ENCODE data around the gene CTNS. TPM values are rescaled to one million over a fixed set of nuclear protein-coding genes. Genes with fewer than 3 reads are reported as not detected.
A peak's percentile ranks its signal among the peaks of the same experiment; 100 is the strongest.

Gene CTNS
- total and polyA plus RNA-seq, 5 donors from 2014 or later = 10.0 to 11.5 (median 10.3) TPM

DNA sequence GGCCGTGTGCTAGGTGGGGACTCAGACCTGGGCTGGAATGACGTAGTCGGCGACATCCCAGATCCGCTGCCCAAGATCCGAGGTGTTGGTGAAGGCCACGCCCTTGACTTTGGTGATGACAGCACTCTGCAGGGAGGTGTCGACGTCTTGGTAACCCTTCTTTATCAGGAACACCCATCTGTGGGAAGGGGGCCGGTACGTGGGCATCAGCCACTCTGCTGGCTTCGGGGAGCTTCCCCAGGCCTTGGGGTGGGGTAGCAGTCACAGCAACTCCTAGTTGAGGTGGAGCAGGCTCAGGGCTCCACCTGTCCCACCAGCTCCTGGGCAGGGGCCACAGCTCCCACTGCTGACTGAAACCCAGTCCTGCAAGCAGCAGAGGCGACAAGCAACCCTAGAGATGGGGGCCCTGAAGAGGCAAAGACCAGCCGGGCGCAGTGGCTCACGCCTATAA lies 55.1 kb downstream of the CTNS start:
- Histone ChIP-seq H3K4me1 (ENCODE audit: control insufficient read depth, insufficient read depth, low read length, poor library complexity, severe bottlenecking) (peaks cover 19% of the 10 kb centered on the region), H3K4me3 (ENCODE audit: low read depth, low read length) (no peak overlapping the region), H3K36me3 (ENCODE audit: control insufficient read depth, insufficient read depth, low read length) (peaks cover 13% of the 10 kb centered on the region), H3K27me3 (ENCODE audit: control insufficient read depth, insufficient read depth, low read length) (no peaks in the 10 kb centered on the region), H3K27ac (ENCODE audit: insufficient read depth, low read length, poor library complexity, severe bottlenecking) (no peak overlapping the region), H3K9me3 (ENCODE audit: control insufficient read depth in 2 of 2, low read length in 2 of 2) (no peaks in the 10 kb centered on the region)
- DNase-seq (no peak), ATAC-seq (ENCODE audit: low read depth in 2 of 2) (no peak)
- Mint-ChIP-seq H3K27me3 (peaks cover 6% of the 10 kb centered on the region), H3K9me3 (no peaks in the 10 kb centered on the region), H3K4me3 (peak overlapping the region in 1 of 4 donors; percentile 54), H3K36me3 (peaks cover 9% of the 10 kb centered on the region), H3K4me1 (peaks cover 0 to 35% (median 14%) of the 10 kb centered on the region in 4 donors), H3K27ac (no peak overlapping the region)

DNA sequence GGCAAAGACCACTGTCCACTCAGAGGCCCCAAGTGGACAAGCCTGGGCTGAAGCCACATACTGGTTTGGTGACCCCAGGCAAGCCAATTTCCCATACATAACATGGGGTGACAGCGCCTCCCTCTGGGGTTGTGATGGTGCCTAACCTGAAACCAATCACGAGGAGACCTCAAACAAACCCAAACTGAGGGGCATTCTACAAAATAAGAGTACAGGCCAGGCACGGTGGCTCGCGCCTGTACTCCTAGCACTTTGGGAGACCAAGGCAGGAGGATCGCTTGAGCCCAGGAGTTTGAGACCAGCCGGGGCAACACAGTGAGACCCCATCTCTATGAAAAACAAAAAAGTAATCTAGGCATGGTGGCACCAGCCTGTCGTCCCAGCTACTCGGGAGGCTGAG lies 55.8 kb downstream of the CTNS start:
- Mint-ChIP-seq H3K27ac (no peak overlapping the region), H3K27me3 (peaks cover 6% of the 10 kb centered on the region), H3K36me3 (peaks cover 9% of the 10 kb centered on the region), H3K9me3 (no peaks in the 10 kb centered on the region), H3K4me3 (peak overlapping the region in 1 of 4 donors; percentile 28), H3K4me1 (peaks cover 0 to 37% (median 14%) of the 10 kb centered on the region in 4 donors)
- DNase-seq (no peak), ATAC-seq (ENCODE audit: low read depth in 2 of 2) (no peak)
- Histone ChIP-seq H3K4me3 (ENCODE audit: low read depth, low read length) (no peak overlapping the region), H3K27ac (ENCODE audit: insufficient read depth, low read length, poor library complexity, severe bottlenecking) (no peak overlapping the region), H3K36me3 (ENCODE audit: control insufficient read depth, insufficient read depth, low read length) (peaks cover 13% of the 10 kb centered on the region), H3K27me3 (ENCODE audit: control insufficient read depth, insufficient read depth, low read length) (no peaks in the 10 kb centered on the region), H3K4me1 (ENCODE audit: control insufficient read depth, insufficient read depth, low read length, poor library complexity, severe bottlenecking) (peaks cover 21% of the 10 kb centered on the region), H3K9me3 (ENCODE audit: control insufficient read depth in 2 of 2, low read length in 2 of 2) (no peaks in the 10 kb centered on the region)

DNA sequence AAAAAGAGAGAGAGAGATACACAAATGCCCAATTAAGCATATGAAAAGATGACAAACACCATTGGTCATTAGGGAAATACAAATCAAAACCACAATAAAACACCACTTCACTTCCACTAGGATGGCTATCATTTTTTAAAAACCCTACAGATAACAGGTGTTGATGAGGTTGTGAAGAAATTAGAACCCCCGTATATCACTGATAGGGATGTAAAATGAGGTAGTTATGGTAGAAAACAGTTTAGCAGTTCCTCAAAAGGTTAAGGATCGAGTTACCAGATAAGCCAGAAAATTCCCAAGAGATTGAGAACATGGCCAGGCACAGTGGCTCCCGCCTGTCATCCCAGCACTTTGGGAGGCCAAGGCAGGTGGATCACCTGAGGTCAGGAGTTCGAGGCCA lies 56.6 kb downstream of the CTNS start:
- H3K4me3 Mint-ChIP-seq = peak overlapping the region in 3 of 4 donors; percentile 13 to 53 (median 44)
- peaks cover 0 to 39% (median 14%) of the 10 kb centered on the region in 4 donors for H3K4me1 Mint-ChIP-seq
- peaks cover 9% of the 10 kb centered on the region for H3K36me3 Mint-ChIP-seq
- peaks cover 21% of the 10 kb centered on the region for H3K4me1 ChIP-seq (ENCODE audit: control insufficient read depth, insufficient read depth, low read length, poor library complexity, severe bottlenecking)
- H3K27me3 Mint-ChIP-seq = peaks cover 6% of the 10 kb centered on the region
- H3K9me3 ChIP-seq (ENCODE audit: control insufficient read depth in 2 of 2, low read length in 2 of 2) = no peaks in the 10 kb centered on the region
- H3K4me3 ChIP-seq (ENCODE audit: low read depth, low read length) = no peak overlapping the region
- H3K9me3 Mint-ChIP-seq = no peaks in the 10 kb centered on the region
- ATAC-seq (ENCODE audit: low read depth in 2 of 2) (no peak), DNase-seq (no peak)
- peaks cover 13% of the 10 kb centered on the region for H3K36me3 ChIP-seq (ENCODE audit: control insufficient read depth, insufficient read depth, low read length)
- H3K27me3 ChIP-seq (ENCODE audit: control insufficient read depth, insufficient read depth, low read length) = no peaks in the 10 kb centered on the region
- no peak overlapping the region for H3K27ac ChIP-seq (ENCODE audit: insufficient read depth, low read length, poor library complexity, severe bottlenecking)
- H3K27ac Mint-ChIP-seq = peak overlapping the region; percentile 51 to 71 (median 61)

DNA sequence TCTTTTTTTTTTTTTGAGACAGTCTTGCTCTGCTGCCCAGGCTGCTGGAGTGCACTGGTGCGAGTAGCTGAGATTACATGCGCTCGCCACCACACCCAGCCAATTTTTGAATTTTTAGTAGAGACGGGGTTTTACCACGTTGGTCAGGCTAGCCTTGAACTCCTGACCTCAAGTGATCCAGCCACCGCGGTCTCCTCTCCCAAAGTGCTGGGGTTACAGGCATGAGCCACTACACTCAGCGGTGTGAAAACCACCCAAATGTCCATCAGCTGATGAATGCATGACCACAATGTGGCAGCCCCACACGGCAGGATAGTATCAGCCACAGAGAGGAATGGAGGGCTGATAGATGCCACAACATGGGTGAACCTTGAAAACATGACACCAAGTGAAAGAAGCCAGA lies 57.3 kb downstream of the CTNS start:
- peak overlapping the region in 2 of 3 donors; percentile 90 to 94 for H3K27ac Mint-ChIP-seq
- no peak overlapping the region for H3K4me3 ChIP-seq (ENCODE audit: low read depth, low read length)

DNA sequence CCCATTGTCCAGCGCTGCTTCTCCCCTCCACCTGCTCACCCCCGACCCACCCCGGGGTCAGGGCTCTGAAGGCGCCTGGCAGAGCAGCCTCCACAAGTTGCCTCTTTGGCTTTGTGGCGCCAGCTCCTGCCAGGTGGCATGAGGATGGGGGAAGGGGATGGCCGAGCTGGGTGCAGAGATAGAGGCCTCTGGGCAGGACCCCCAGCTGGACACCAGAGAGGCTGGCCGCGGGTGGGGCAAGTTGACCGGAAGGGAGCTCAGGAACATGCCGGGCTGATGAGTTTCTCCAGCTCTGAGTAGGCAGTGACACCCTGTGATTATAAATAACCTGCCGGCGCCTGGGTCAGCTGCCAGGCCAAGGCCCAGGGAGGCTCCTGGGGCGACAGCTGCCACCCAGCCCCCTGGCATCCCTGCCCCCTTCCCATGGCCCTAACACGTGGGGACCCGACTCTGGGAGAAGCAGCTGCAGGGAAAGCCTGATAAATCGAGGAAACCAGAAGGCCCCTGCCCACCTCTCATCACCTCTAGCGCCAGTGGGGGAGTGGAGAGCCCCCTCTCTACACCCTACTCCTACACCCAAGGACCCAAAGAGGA lies 58.7 kb downstream of the CTNS start:
- Mint-ChIP-seq H3K27ac (peak overlapping the region in 2 of 3 donors; percentile 41 to 74), H3K9me3 (no peaks in the 10 kb centered on the region), H3K4me1 (peaks cover 0 to 39% (median 14%) of the 10 kb centered on the region in 4 donors), H3K27me3 (peaks cover 6% of the 10 kb centered on the region), H3K36me3 (peaks cover 4% of the 10 kb centered on the region), H3K4me3 (peak overlapping the region; percentile 88 to 95 (median 92))
- peak overlapping the region; percentile 51 for H3K4me3 ChIP-seq (ENCODE audit: low read depth, low read length)
- H3K27me3 ChIP-seq (ENCODE audit: control insufficient read depth, insufficient read depth, low read length) = no peaks in the 10 kb centered on the region
- peaks cover 21% of the 10 kb centered on the region for H3K4me1 ChIP-seq (ENCODE audit: control insufficient read depth, insufficient read depth, low read length, poor library complexity, severe bottlenecking)
- peaks cover 7% of the 10 kb centered on the region for H3K36me3 ChIP-seq (ENCODE audit: control insufficient read depth, insufficient read depth, low read length)
- peak overlapping the region; percentile 5 for H3K27ac ChIP-seq (ENCODE audit: insufficient read depth, low read length, poor library complexity, severe bottlenecking)
- DNase-seq = no peak
- no peak for ATAC-seq (ENCODE audit: low read depth in 2 of 2)
- H3K9me3 ChIP-seq (ENCODE audit: control insufficient read depth in 2 of 2, low read length in 2 of 2) = no peaks in the 10 kb centered on the region

More for the DNA sequence above, 57.3 kb downstream of the CTNS start:
- H3K36me3 Mint-ChIP-seq = peaks cover 9% of the 10 kb centered on the region
- H3K4me1 ChIP-seq (ENCODE audit: control insufficient read depth, insufficient read depth, low read length, poor library complexity, severe bottlenecking) = peaks cover 21% of the 10 kb centered on the region
- H3K27me3 ChIP-seq (ENCODE audit: control insufficient read depth, insufficient read depth, low read length) = no peaks in the 10 kb centered on the region
- DNase-seq = peak in 1 of 3 donors; percentile 24
- no peaks in the 10 kb centered on the region for H3K9me3 Mint-ChIP-seq
- peaks cover 13% of the 10 kb centered on the region for H3K36me3 ChIP-seq (ENCODE audit: control insufficient read depth, insufficient read depth, low read length)
- H3K27me3 Mint-ChIP-seq = peaks cover 6% of the 10 kb centered on the region
- no peak overlapping the region for H3K27ac ChIP-seq (ENCODE audit: insufficient read depth, low read length, poor library complexity, severe bottlenecking)
- H3K4me1 Mint-ChIP-seq = peaks cover 0 to 39% (median 14%) of the 10 kb centered on the region in 4 donors
- H3K4me3 Mint-ChIP-seq = peak overlapping the region; percentile 88 to 95 (median 92)
- ATAC-seq (ENCODE audit: low read depth in 2 of 2) = no peak
- no peaks in the 10 kb centered on the region for H3K9me3 ChIP-seq (ENCODE audit: control insufficient read depth in 2 of 2, low read length in 2 of 2)

DNA sequence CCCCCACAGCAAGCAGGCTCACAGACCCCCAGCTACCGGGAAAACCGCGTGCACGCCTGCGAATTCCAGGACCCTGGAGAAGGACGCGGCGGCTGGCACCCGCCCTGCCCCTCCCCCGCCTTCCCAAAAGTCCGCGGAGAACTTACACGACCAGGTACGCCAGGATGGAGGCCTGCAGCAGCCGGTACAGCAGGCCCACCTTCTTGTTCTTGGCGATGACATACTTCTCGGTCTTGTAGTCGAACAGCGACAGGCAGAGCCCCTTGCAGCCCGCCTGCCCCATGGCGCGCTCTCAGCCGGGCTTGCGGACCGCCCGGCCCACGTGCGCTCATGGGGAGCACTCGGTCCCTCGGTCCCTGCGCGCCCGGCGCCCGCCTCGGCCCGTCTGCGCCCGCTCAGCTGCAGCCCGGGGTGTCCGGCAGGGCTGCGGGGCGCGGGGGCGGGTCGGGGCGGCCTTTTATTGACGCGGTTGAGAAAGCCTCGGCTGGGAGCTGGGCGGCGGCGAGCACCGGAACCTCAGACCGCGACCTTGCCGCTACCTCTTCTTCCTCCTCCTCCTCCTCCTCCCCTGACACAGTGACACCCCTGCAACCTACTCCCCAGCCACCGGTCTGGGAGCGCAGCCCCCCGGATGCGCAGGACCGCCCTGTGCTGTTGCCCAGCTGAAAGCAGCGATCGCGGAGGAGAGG lies 59.3 kb downstream of the CTNS start, which contains the start of gene P2RX5:
Gene P2RX5, minus strand, starts transcription at position 433 of the 689 bp plus-strand sequence. Its CDS starts 150 bp downstream, at position 283.
- H3K4me1 ChIP-seq (ENCODE audit: control insufficient read depth, insufficient read depth, low read length, poor library complexity, severe bottlenecking) = peaks cover 21% of the 10 kb centered on the region
- peak within 1 kb of the TSS; percentile 5 for H3K27ac ChIP-seq (ENCODE audit: insufficient read depth, low read length, poor library complexity, severe bottlenecking)
- H3K9me3 ChIP-seq (ENCODE audit: control insufficient read depth in 2 of 2, low read length in 2 of 2) = no peaks in the 10 kb centered on the region
- peaks cover 6% of the 10 kb centered on the region for H3K27me3 Mint-ChIP-seq
- peaks cover 6% of the 10 kb centered on the region for H3K36me3 ChIP-seq (ENCODE audit: control insufficient read depth, insufficient read depth, low read length)
- peak within 1 kb of the TSS; percentile 51 for H3K4me3 ChIP-seq (ENCODE audit: low read depth, low read length)
- ATAC-seq (ENCODE audit: low read depth in 2 of 2) = peak; percentile 60 to 63
- H3K4me3 Mint-ChIP-seq = peak within 1 kb of the TSS; percentile 88 to 98 (median 94)
- peak within 1 kb of the TSS; percentile 41 to 95 (median 74) for H3K27ac Mint-ChIP-seq
- peak in 2 of 3 donors; percentile 41 to 77 for DNase-seq
- no peaks in the 10 kb centered on the region for H3K9me3 Mint-ChIP-seq
- H3K27me3 ChIP-seq (ENCODE audit: control insufficient read depth, insufficient read depth, low read length) = no peaks in the 10 kb centered on the region
- peaks cover 0 to 39% (median 14%) of the 10 kb centered on the region in 4 donors for H3K4me1 Mint-ChIP-seq
- H3K36me3 Mint-ChIP-seq = no peaks in the 10 kb centered on the region

DNA sequence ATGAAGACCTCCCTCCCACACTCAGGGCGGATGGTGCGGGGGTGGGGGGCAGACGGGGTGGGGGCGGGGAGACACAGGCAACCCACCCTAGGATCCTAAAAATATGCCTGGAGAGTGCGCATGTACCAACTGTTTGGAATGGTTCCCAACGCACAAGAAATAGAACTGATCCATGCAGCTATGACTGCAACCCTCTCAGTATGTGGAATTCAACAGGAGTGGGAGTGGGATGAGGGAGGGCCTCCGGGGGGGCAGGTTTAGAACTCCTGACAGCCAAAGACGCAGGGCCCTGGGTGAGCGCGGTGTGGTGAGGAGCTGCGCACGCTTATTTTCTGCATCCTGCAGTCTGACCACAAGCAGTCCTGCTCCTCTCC lies 60.5 kb downstream of the CTNS start:
- Mint-ChIP-seq H3K4me1 (peaks cover 0 to 36% (median 14%) of the 10 kb centered on the region in 4 donors), H3K36me3 (no peaks in the 10 kb centered on the region), H3K4me3 (peak overlapping the region in 3 of 4 donors; percentile 81 to 88 (median 84)), H3K27ac (no peak overlapping the region), H3K27me3 (peaks cover 6% of the 10 kb centered on the region), H3K9me3 (no peaks in the 10 kb centered on the region)
- Histone ChIP-seq H3K4me3 (ENCODE audit: low read depth, low read length) (no peak overlapping the region), H3K27me3 (ENCODE audit: control insufficient read depth, insufficient read depth, low read length) (no peaks in the 10 kb centered on the region), H3K36me3 (ENCODE audit: control insufficient read depth, insufficient read depth, low read length) (no peaks in the 10 kb centered on the region), H3K9me3 (ENCODE audit: control insufficient read depth in 2 of 2, low read length in 2 of 2) (no peaks in the 10 kb centered on the region), H3K27ac (ENCODE audit: insufficient read depth, low read length, poor library complexity, severe bottlenecking) (no peak overlapping the region), H3K4me1 (ENCODE audit: control insufficient read depth, insufficient read depth, low read length, poor library complexity, severe bottlenecking) (peaks cover 21% of the 10 kb centered on the region)
- DNase-seq (no peak), ATAC-seq (ENCODE audit: low read depth in 2 of 2) (no peak)
